D721Med (cell line): ENCODE results near the gene C1R.

Experiments
- DNase-seq: peaks from one replicate; pipeline ENCODE4 v3.0.0; 2011; ENCODE audit warnings: low spot score; ENCODE audit not compliant: insufficient read length
- FAIRE-seq: peaks from 2 replicates; lab custom pipeline; 2011; peaks lifted over from hg19 to GRCh38; lab: Jason Lieb, UNC
- CTCF ChIP-seq: IDR thresholded peaks from 2 replicates; pipeline ENCODE4 v1.5.1; 2012; ENCODE audit warnings: mild to moderate bottlenecking, control low read depth; ENCODE audit not compliant: insufficient read depth; ENCODE audit errors: missing control alignments

Gene C1R

DNA sequence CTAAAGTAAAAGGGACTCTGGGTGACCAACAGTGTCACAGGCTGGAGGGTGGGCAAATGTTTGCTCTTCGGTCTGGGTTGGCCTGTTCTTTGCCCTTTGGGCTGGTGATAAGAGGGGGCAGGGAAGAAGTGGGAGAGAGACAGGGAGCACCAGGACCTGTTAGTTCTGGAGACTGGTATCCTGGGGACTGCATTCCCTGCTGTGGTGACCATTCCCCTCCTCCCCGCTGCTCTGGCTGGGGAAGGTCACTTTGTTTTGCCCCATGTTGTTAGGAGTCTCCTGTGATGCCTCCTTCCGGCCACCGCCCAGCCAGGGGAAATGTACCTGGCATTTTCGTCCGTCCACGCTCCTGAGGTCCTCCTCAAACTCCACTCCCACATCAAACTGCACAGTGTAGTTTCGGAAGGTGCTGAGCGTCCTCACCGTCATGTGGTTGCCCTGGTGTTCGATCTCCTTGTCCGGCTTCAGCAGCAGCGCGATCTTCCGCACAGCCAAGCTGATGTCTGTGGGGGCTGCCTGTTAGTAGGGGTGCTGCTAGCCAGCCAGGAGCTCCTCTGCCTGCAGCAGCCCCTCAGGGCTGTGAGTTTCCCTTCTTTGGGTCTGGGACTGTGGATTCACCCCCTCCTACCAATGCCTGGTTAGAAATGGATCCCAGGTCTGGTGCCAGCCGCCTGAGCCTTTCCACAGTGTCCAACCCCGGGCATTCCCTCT, 35.8 kb upstream of the C1R start:
- DNase-seq: no peak
- TF ChIP-seq CTCF: no peak
- no peak for FAIRE-seq

GRCh38 chr12:7125632-7126227, 33.5 kb upstream of the C1R start:
- no peak for FAIRE-seq
- no peak for TF ChIP-seq CTCF
- no peak for DNase-seq

GRCh38 chr12:7123806-7124522, 31.7 kb upstream of the C1R start:
- FAIRE-seq: no peak
- no peak for TF ChIP-seq CTCF
- no peak for DNase-seq

GRCh38 chr12:7122811-7123769, 30.8 kb upstream of the C1R start:
- FAIRE-seq (no peak), DNase-seq (no peak)
- no peak for TF ChIP-seq CTCF

- DNase-seq (no peak), FAIRE-seq (no peak)
- TF ChIP-seq CTCF: no peak
Observed at GRCh38 chr12:7121324-7121723, 29.1 kb upstream of the C1R start.

GRCh38 chr12:7120166-7120565, 27.9 kb upstream of the C1R start:
- DNase-seq (no peak), FAIRE-seq (no peak)
- no peak for TF ChIP-seq CTCF
